Uterus (tissue), 2 donors: Measurements from ENCODE around the gene CD300LG.

Source experiments
- CTCF ChIP-seq, 4 experiments: fragments of 200-600 bp in 2 of 4; fragments of 450-650 bp in 2 of 4; sonication (generic) in 2 of 4; IDR thresholded peaks; one replicate each; pipeline ENCODE4 v1.5.1; 2016 to 2019; ENCODE audit warnings: antibody characterized with exemption in 4 of 4, mild to moderate bottlenecking in 2 of 4, moderate library complexity in 1 of 4
- POLR2A ChIP-seq, 2 donors: fragments of 450-650 bp; IDR thresholded peaks; one replicate each; pipeline ENCODE4 v1.6.1; 2016; ENCODE audit warnings: antibody characterized with exemption in 2 of 2, mild to moderate bottlenecking in 1 of 2, moderate library complexity in 1 of 2

GRCh38 chr17:43881758-43882505 lies 35.0 kb downstream of the CD300LG start:
- TF ChIP-seq CTCF (IDR thresholded peaks at IDR 0.05), result no peak
- no peak for TF ChIP-seq POLR2A (IDR thresholded peaks at IDR 0.05)
